NOMO-1 treated with DMSO at 0.1 percent for 48 hours (cell line): ENCODE data around the gene P2RX7.

Source experiments
- DNase-seq: peaks from one replicate; lab custom pipeline; 2025; ENCODE audit not compliant: unreplicated experiment; lab: John Stamatoyannopoulos, UW

Gene P2RX7

GRCh38 chr12:121110211-121110940, 22.3 kb upstream of the P2RX7 start:
- peak; percentile 99 for DNase-seq

GRCh38 chr12:121111684-121112083, 21.0 kb upstream of the P2RX7 start:
- no peak for DNase-seq

GRCh38 chr12:121112496-121112895, 20.2 kb upstream of the P2RX7 start:
- DNase-seq = peak; percentile 17

GRCh38 chr12:121113057-121113456, 19.6 kb upstream of the P2RX7 start:
- no peak for DNase-seq

- no peak for DNase-seq
These were observed 18.5 kb upstream of the P2RX7 start for GRCh38 chr12:121114019-121114639.

- DNase-seq = no peak
These were observed 17.9 kb upstream of the P2RX7 start for GRCh38 chr12:121114806-121115205.

GRCh38 chr12:121115530-121115929, 17.1 kb upstream of the P2RX7 start:
- DNase-seq = no peak

GRCh38 chr12:121116318-121117225, 16.1 kb upstream of the P2RX7 start:
- DNase-seq = no peak

GRCh38 chr12:121117226-121117777, 15.4 kb upstream of the P2RX7 start:
- no peak for DNase-seq

- no peak for DNase-seq
These were observed 12.4 kb upstream of the P2RX7 start for GRCh38 chr12:121120323-121120722.

- no peak for DNase-seq
These were observed 11.5 kb upstream of the P2RX7 start for GRCh38 chr12:121120989-121121755.

- DNase-seq = no peak
These were observed 10.9 kb upstream of the P2RX7 start for GRCh38 chr12:121121805-121122204.

GRCh38 chr12:121123488-121123887, 9.2 kb upstream of the P2RX7 start:
- DNase-seq = no peak

- DNase-seq = no peak
These were observed 8.1 kb upstream of the P2RX7 start for GRCh38 chr12:121124402-121125109.

- no peak for DNase-seq
These were observed 5.2 kb upstream of the P2RX7 start for GRCh38 chr12:121127501-121127900.

GRCh38 chr12:121128908-121129810, 3.5 kb upstream of the P2RX7 start:
- peak; percentile 100 for DNase-seq

- no peak for DNase-seq
These were observed 2.9 kb upstream of the P2RX7 start for GRCh38 chr12:121129811-121130147.

- no peak for DNase-seq
These were observed 1.8 kb upstream of the P2RX7 start for GRCh38 chr12:121130866-121131373.

- no peak for DNase-seq
These were observed 735 bp upstream of the P2RX7 start for GRCh38 chr12:121131941-121132341.
